GM10266 (cell line): ENCODE measurements around the gene ZFP14.
"Not testable (repeated sequence)": the region's sequence is repeated elsewhere in the genome, so short reads cannot be mapped to it uniquely, and the experiment has no call there.

Experiments used
- DNase-seq: peaks from one replicate; pipeline ENCODE4 v3.0.0; 2012; ENCODE audit errors: extremely low spot score

Gene ZFP14

GRCh38 chr19:36311098-36311760 is 67.8 kb downstream of the ZFP14 start:
- not testable (repeated sequence) for DNase-seq

GRCh38 chr19:36310416-36310990 is 68.5 kb downstream of the ZFP14 start:
- DNase-seq, result not testable (repeated sequence)

- DNase-seq, result not testable (repeated sequence)
Measured at GRCh38 chr19:36309759-36310158, 69.2 kb downstream of the ZFP14 start.

GRCh38 chr19:36309309-36309708 is 69.7 kb downstream of the ZFP14 start:
- DNase-seq, result not testable (repeated sequence)

- not testable (repeated sequence) for DNase-seq
Measured at GRCh38 chr19:36292317-36292716, 86.7 kb downstream of the ZFP14 start.
